Measurements from ENCODE around the gene SCAI. TPM values are rescaled to one million over a fixed set of nuclear protein-coding genes. Genes with fewer than 3 reads are reported as not detected.

Gene SCAI
- total and polyA plus RNA-seq, 9 of the 15 experiments (the other 6 are each of a cell fraction or from before 2014, with no cell fraction given), result 0.70 to 12.4 (median 4.2) TPM

DNA sequence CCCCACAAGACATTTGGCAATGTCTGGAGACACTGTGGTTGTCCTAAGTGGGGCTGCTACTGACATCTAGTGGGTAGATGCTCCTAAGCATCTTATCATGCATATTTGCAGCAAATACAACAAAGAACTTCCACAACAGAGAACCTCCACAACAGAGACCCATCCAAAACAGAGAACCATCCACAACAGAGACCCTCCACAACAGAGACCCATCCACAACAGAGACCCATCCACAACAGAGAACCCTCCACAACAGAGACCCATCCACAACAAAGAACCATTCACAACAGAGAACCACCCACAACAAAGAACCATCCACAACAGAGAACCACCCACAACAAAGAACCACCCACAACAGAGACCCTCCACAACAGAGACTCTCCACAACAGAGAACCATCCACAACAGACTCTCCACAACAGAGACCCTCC lies 248.6 kb downstream of the SCAI start:
- Histone ChIP-seq H3K36me3 (ENCODE audit: control insufficient read depth, insufficient read depth, low read length) (peaks cover 62% of the 10 kb centered on the region), H3K27me3 (ENCODE audit: control insufficient read depth in 2 of 2, insufficient read depth in 2 of 2, low read length in 2 of 2) (no peaks in the 10 kb centered on the region), H4K20me1 (replicated peaks; ENCODE audit: control insufficient read depth, insufficient read depth, low read length) (0 out of 2 replicates have a peak, but pooled peaks cover 3% of the 10 kb centered on the region), H3K9me1 (ENCODE audit: control insufficient read depth, insufficient read depth, low read length) (no peaks in the 10 kb centered on the region), H3K4me2 (ENCODE audit: insufficient read depth, low read length) (no peak overlapping the region), H3K4me1 (replicated peaks in 1 of 2; ENCODE audit: control insufficient read depth in 2 of 2, insufficient read depth in 2 of 2, low read length in 2 of 2) (peaks cover 8 to 11% of the 10 kb centered on the region in 2 experiments; a peak in 4 of 5 replicates), H3K9me3 (replicated peaks; ENCODE audit: control insufficient read depth, insufficient read depth, low read depth, low read length) (no peaks in the 10 kb centered on the region; the same call in 1 of the 2 replicates), H3K4me3 (no peak overlapping the region), H3K27ac (ENCODE audit: extremely low read depth, low read depth, low read length) (no peak overlapping the region), H2AFZ (ENCODE audit: low read depth, low read length) (no peak overlapping the region), H3K79me2 (ENCODE audit: control insufficient read depth, insufficient read depth, low read length) (no peaks in the 10 kb centered on the region), H3K9ac (ENCODE audit: insufficient read depth in 1 of 2, low read depth in 2 of 2, low read length in 2 of 2) (no peak overlapping the region; a peak in 1 of 4 replicates)
- intact Hi-C loops (cut with micrococcal nuclease) (loop anchor here (1.0 to 5.0 kb wide), 2 partner anchors 37 to 120 kb away; no protein-coding TSS in a partner anchor), in situ Hi-C loops (cut with MboI) (no loop called here)
- ChIA-PET CTCF (ENCODE audit: low intra/inter-chr PET ratio) (interaction anchor here (0.9 to 1.3 kb wide), 2 partner anchors 120 to 123 kb away, joined by 4 to 15 read pairs; partner anchors contain the start of gene NR6A1), POLR2A (interaction anchor here (2.3 kb wide), 1 partner anchor 17 kb away, joined by 11 read pairs; no protein-coding TSS in a partner anchor)
- peak; percentile 79 for ATAC-seq
- DNase-seq (ENCODE audit: extremely low read depth in 1 of 4, low spot score in 3 of 4), result peak in 1 of 4 experiments; percentile 45
- no TSS peak for BruUV-seq (replicated peaks)
- FAIRE-seq, result peak; percentile 73
- TF ChIP-seq, protein P1, sequence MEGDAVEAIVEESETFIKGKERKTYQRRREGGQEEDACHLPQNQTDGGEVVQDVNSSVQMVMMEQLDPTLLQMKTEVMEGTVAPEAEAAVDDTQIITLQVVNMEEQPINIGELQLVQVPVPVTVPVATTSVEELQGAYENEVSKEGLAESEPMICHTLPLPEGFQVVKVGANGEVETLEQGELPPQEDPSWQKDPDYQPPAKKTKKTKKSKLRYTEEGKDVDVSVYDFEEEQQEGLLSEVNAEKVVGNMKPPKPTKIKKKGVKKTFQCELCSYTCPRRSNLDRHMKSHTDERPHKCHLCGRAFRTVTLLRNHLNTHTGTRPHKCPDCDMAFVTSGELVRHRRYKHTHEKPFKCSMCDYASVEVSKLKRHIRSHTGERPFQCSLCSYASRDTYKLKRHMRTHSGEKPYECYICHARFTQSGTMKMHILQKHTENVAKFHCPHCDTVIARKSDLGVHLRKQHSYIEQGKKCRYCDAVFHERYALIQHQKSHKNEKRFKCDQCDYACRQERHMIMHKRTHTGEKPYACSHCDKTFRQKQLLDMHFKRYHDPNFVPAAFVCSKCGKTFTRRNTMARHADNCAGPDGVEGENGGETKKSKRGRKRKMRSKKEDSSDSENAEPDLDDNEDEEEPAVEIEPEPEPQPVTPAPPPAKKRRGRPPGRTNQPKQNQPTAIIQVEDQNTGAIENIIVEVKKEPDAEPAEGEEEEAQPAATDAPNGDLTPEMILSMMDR (IDR thresholded peaks at IDR 0.05 in 2 of 3, conservative IDR thresholded peaks at IDR 0.05 in 1 of 3; ENCODE audit: insufficient read depth in 2 of 3, low read depth in 1 of 3, low read length in 3 of 3), result peak; percentile 52 to 67 (median 53); a peak in 5 of 6 replicates
- TF ChIP-seq RAD21 (CRISPR knock-in tag; conservative IDR thresholded peaks at IDR 0.05 in 1 of 2, IDR thresholded peaks at IDR 0.05 in 1 of 2) (peak; percentile 43 to 58; a peak in 3 of 4 replicates), ATF2 (CRISPR knock-in tag; IDR thresholded peaks at IDR 0.05) (no peak)
- TF ChIP-seq, protein P2, sequence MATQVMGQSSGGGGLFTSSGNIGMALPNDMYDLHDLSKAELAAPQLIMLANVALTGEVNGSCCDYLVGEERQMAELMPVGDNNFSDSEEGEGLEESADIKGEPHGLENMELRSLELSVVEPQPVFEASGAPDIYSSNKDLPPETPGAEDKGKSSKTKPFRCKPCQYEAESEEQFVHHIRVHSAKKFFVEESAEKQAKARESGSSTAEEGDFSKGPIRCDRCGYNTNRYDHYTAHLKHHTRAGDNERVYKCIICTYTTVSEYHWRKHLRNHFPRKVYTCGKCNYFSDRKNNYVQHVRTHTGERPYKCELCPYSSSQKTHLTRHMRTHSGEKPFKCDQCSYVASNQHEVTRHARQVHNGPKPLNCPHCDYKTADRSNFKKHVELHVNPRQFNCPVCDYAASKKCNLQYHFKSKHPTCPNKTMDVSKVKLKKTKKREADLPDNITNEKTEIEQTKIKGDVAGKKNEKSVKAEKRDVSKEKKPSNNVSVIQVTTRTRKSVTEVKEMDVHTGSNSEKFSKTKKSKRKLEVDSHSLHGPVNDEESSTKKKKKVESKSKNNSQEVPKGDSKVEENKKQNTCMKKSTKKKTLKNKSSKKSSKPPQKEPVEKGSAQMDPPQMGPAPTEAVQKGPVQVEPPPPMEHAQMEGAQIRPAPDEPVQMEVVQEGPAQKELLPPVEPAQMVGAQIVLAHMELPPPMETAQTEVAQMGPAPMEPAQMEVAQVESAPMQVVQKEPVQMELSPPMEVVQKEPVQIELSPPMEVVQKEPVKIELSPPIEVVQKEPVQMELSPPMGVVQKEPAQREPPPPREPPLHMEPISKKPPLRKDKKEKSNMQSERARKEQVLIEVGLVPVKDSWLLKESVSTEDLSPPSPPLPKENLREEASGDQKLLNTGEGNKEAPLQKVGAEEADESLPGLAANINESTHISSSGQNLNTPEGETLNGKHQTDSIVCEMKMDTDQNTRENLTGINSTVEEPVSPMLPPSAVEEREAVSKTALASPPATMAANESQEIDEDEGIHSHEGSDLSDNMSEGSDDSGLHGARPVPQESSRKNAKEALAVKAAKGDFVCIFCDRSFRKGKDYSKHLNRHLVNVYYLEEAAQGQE (IDR thresholded peaks at IDR 0.05; ENCODE audit: borderline replicate concordance), result peak; percentile 3; the same call in 1 of the 2 replicates
- TF ChIP-seq, protein P2 (CRISPR knock-in tag; IDR thresholded peaks at IDR 0.05; ENCODE audit: low read depth), result no peak

Measured in K562 (cell line).